Astrocyte of the cerebellum (primary cell): Measurements from ENCODE around the gene CYP2J2.

Source experiments
- DNase-seq: peaks from one replicate; pipeline ENCODE4 v3.0.0-alpha.2; 2011; ENCODE audit warnings: low read depth
- H3K4me3 ChIP-seq: 2 replicates; pipeline ENCODE4 v1.5.1; 2011; ENCODE audit warnings: mild to moderate bottlenecking, low read depth, low read length, moderate library complexity
- CTCF ChIP-seq: IDR thresholded peaks from 2 replicates; pipeline ENCODE4 v1.5.1; 2012; ENCODE audit warnings: low read length, low read depth, moderate library complexity, mild to moderate bottlenecking; ENCODE audit errors: missing control alignments
- in situ Hi-C: cut with HindIII; loops from 2 replicates; pipeline ENCODE4 v1.10.0; 2017; ENCODE audit warnings: low sequenced_read_pairs

Gene CYP2J2

GRCh38 chr1:59967141-59967697 lies 40.6 kb upstream of the CYP2J2 start:
- TF ChIP-seq CTCF, result no peak
- no peak overlapping the region for H3K4me3 ChIP-seq
- peak; percentile 44 for DNase-seq
- in situ Hi-C loops, result no loop called here

- in situ Hi-C loops, result no loop called here
- no peak overlapping the region for H3K4me3 ChIP-seq
- no peak for DNase-seq
- TF ChIP-seq CTCF, result no peak
Observed at GRCh38 chr1:59952065-59952464, 25.5 kb upstream of the CYP2J2 start.

GRCh38 chr1:59949648-59950047 lies 23.1 kb upstream of the CYP2J2 start:
- no peak for DNase-seq
- in situ Hi-C loops, result no loop called here
- TF ChIP-seq CTCF, result no peak
- no peak overlapping the region for H3K4me3 ChIP-seq

GRCh38 chr1:59948990-59949389 lies 22.4 kb upstream of the CYP2J2 start:
- in situ Hi-C loops, result no loop called here
- DNase-seq, result no peak
- TF ChIP-seq CTCF, result no peak

GRCh38 chr1:59947047-59947938 lies 20.7 kb upstream of the CYP2J2 start:
- H3K4me3 ChIP-seq, result no peak overlapping the region
- TF ChIP-seq CTCF, result peak; percentile 96
- in situ Hi-C loops, result no loop called here
- DNase-seq, result peak; percentile 47

More at GRCh38 chr1:59948990-59949389, 22.4 kb upstream of the CYP2J2 start:
- H3K4me3 ChIP-seq, result no peak overlapping the region

- H3K4me3 ChIP-seq, result no peak overlapping the region
- in situ Hi-C loops, result no loop called here
- no peak for DNase-seq
- TF ChIP-seq CTCF, result no peak
Observed at GRCh38 chr1:59945790-59946189, 19.2 kb upstream of the CYP2J2 start.
